IPS-18c (cell line): ENCODE measurements around the gene MICAL2.

Experiments
- H3K4me3 ChIP-seq: 2 replicates; pipeline ENCODE4 v1.7.0; 2013; ENCODE audit warnings: low read depth, mild to moderate bottlenecking, low read length, moderate library complexity; ENCODE audit not compliant: insufficient read depth
- H3K9me3 ChIP-seq: one replicate; pipeline ENCODE4 v1.6.1; 2013; ENCODE audit warnings: mild to moderate bottlenecking, low read length, moderate library complexity; ENCODE audit not compliant: control insufficient read depth, insufficient read depth

MICAL2 gene

GRCh38 chr11:12278766-12279671 lies 168.6 kb downstream of the MICAL2 start:
- no peak overlapping the region for H3K4me3 ChIP-seq
- no peaks in the 10 kb centered on the region for H3K9me3 ChIP-seq

- Histone ChIP-seq H3K9me3 (no peaks in the 10 kb centered on the region), H3K4me3 (no peak overlapping the region)
Observed at GRCh38 chr11:12279672-12280108, 169.3 kb downstream of the MICAL2 start.

DNA sequence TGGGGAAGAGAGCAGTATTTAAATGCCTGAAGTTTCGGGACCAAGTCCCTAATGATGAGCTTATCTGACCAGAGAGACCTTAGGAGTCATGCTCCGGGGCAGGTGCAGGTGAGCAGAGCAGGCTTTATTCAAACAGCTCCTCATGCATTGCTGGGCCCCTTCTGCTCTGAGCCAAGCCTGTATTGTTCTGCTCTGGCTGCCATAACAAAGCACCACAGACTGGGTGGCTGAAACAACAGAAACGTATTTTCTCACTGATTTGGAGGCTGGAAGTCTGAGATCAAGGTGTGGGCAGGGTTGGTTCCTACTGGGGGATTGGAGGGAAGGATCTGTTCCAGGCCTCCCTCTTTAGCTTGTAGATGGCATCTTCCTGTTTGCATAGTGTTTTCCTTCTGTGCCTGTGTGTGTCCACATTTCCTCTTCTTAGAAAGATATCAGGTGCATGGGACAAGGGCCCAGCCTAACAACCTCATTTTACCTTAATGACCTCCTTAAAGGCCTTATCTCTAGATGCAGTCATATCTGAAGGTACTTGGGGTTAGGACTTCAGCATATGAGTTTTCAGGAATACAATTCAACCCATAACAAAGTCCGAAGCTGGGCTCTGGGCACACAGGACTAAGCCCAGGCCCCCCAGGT lies 169.9 kb downstream of the MICAL2 start:
- Histone ChIP-seq H3K4me3 (no peak overlapping the region), H3K9me3 (no peaks in the 10 kb centered on the region)

DNA sequence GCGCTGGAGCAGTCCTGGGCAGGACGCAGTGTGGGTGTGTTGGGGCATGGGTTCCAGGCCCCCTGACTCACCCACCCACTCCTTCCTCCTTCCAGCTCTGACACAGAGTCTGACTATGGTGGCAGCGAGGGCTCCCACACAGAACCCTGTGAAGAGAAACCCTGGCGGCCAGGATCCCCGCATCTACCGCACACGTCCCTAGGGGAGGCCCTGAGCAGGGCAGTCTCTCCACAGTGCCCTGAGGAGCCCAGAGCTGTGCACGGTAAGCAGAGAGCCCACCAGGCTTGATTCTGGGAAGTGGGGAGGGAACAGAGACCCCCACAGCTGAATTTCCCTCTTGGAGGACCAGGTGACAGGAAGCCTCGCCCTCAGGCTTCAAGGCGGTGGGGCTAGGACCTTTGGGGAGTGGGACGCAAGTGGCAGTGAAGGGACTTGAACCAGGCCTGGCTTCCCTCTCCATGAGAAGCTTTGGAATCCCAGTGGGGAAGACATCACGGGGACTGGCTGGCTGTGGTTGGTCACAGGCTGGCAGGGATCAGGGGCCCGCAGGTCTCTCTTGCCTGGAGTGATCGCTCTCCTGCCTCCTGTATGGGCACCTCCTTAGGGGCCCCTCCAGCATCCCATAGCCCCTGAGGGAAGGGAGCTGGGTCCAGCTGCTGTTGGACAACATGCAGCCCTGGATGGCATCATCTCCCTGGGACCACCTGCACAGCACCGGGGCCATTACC lies 170.6 kb downstream of the MICAL2 start:
- H3K4me3 ChIP-seq, result no peak overlapping the region
- no peaks in the 10 kb centered on the region for H3K9me3 ChIP-seq

- Histone ChIP-seq H3K4me3 (no peak overlapping the region), H3K9me3 (no peaks in the 10 kb centered on the region)
Observed at GRCh38 chr11:12281571-12282478, 171.4 kb downstream of the MICAL2 start.

DNA sequence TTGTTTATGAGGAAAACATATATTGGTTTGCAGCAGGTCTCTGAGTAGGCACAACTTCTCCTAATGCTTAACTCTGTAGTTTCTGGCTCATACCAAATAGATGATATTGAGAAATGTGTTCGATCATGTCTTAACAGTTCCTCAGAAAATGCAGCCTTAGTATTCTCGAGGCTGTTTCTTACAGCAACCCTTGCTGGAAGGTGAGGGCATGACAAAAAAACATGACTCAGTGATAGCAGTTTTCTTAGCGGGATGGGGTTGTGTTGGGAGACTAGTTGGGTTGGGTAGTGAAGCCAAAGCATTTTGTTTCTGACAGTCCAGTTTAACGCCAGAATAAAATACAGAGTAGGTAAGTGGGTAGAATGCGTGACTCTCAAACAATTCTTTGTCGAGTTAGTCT lies 172.3 kb downstream of the MICAL2 start:
- Histone ChIP-seq H3K9me3 (no peaks in the 10 kb centered on the region), H3K4me3 (no peak overlapping the region)

GRCh38 chr11:12284316-12285050 lies 174.1 kb downstream of the MICAL2 start:
- no peaks in the 10 kb centered on the region for H3K9me3 ChIP-seq
- no peak overlapping the region for H3K4me3 ChIP-seq

DNA sequence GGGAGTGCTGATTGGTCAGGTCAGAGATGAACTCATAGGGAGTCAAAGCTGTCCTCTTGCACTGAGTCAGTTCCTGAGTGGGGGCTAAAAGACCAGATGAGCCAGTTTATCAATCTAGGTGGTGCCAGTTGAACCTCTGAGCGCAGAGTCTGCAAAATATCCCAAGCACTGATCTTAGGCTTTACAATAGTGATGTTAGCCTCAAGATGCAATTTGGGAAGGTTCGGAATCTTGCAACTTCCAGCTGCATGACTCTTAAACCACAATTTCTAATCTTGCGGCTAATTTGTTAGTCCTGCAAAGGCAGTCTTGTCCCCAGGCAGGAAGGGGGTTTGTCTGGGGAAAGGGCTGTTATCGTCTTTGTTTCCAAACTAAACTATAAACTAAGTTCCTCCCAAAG lies 174.7 kb downstream of the MICAL2 start:
- Histone ChIP-seq H3K9me3 (no peaks in the 10 kb centered on the region), H3K4me3 (no peak overlapping the region)

GRCh38 chr11:12285811-12286222 lies 175.4 kb downstream of the MICAL2 start:
- Histone ChIP-seq H3K4me3 (no peak overlapping the region), H3K9me3 (no peaks in the 10 kb centered on the region)

- H3K9me3 ChIP-seq, result no peaks in the 10 kb centered on the region
- H3K4me3 ChIP-seq, result no peak overlapping the region
Observed at GRCh38 chr11:12286606-12287005, 176.2 kb downstream of the MICAL2 start.

- Histone ChIP-seq H3K4me3 (no peak overlapping the region), H3K9me3 (no peaks in the 10 kb centered on the region)
Observed at GRCh38 chr11:12287009-12287373, 176.6 kb downstream of the MICAL2 start.

DNA sequence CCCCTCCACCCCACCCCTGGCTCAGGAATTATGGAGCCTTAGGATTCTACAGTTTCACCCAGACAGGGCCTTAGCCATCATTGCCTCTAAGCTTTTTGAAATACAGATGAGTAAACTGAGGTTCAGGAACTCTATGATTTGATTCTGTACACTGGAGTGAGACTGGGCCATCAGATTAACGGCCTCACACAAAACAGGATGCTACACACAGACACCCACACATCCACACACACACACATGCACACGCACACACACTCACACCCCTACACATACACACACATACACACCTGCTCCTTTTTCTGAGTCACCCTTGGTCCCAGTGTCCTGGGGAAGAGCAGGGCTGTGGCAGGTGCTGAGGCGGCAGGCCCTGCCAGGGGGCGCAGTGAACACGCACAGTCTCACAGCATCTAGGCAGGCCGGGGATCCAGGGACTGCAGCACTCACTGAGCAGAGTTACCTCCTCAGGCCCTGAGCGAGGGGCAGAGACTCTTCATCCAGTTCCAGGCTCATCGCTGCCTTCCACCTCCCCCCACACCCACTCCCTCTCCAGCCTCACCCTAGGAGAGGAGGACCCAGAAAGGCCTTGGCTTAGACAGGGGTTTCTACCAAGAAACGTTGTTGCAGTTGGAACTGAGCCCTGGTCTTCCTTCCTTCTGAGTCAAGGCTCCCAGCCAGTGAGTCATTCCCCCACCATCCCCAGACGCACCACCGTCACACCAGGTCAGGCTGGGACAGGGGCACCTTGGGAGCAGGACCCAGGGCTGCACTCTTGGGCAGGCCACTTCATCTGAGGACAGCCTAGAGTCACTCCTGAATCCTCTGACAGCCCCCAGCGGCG lies 177.2 kb downstream of the MICAL2 start:
- H3K4me3 ChIP-seq, result no peak overlapping the region
- no peaks in the 10 kb centered on the region for H3K9me3 ChIP-seq

- Histone ChIP-seq H3K9me3 (no peaks in the 10 kb centered on the region), H3K4me3 (no peak overlapping the region)
Observed at GRCh38 chr11:12288212-12288930, 178.0 kb downstream of the MICAL2 start.

- Histone ChIP-seq H3K4me3 (no peak overlapping the region), H3K9me3 (no peaks in the 10 kb centered on the region)
Observed at GRCh38 chr11:12288931-12289666, 178.7 kb downstream of the MICAL2 start.
